K562 treated with DMSO at 1 percent for 24 hours (cell line): ENCODE measurements around the gene CREBZF. TPM values are rescaled to one million over a fixed set of nuclear protein-coding genes. Genes with fewer than 3 reads are reported as not detected.

Experiments used
- total RNA-seq: library from RNA; unstranded; fragments of 300-600 nt; gene quantifications from 2 replicates; pipeline ENCODE4 v1.2.3, GENCODE V29; 2022; ENCODE audit warnings: low read depth; ENCODE audit not compliant: insufficient read depth

CREBZF gene
- 31.8 and 37.5 TPM in 2 replicates for total RNA-seq

GRCh38 chr11:85664615-85665481 is at the start of gene CREBZF:
TSS of gene CREBZF (minus strand) at chr11:85665129. CDS start at chr11:85664875, 254 bp downstream.

GRCh38 chr11:85685820-85686459 is 21.0 kb upstream of the CREBZF start, which contains the start of gene CCDC89:
TSS of gene CCDC89 (minus strand) at chr11:85686195. CDS start at chr11:85686130, 65 bp downstream.

GRCh38 chr11:85647604-85648299 is 17.2 kb downstream of the CREBZF start, which contains the start of gene TMEM126A:
TSS of gene TMEM126A (plus strand) at chr11:85647967. CDS start at chr11:85650256, 2,289 bp downstream.

GRCh38 chr11:85627998-85628770 is 36.7 kb downstream of the CREBZF start, which contains the start of gene TMEM126B:
TSS of gene TMEM126B (plus strand) at chr11:85628593. CDS start at chr11:85628608, 15 bp downstream.

GRCh38 chr11:85627332-85627997 is 37.5 kb downstream of the CREBZF start, which contains the start of gene DLG2:
TSS of gene DLG2 (minus strand) at chr11:85627344.

Other genes starting within 250 kb of the CREBZF start
- 0.69 and 0.72 TPM in 2 replicates for gene DLG2, start 37.8 kb downstream of the CREBZF start, total RNA-seq
- 53.9 and 66.6 TPM in 2 replicates for gene TMEM126B, start 36.5 kb downstream of the CREBZF start, total RNA-seq
- 31.8 and 36.2 TPM in 2 replicates for gene TMEM126A, start 17.2 kb downstream of the CREBZF start, total RNA-seq
- gene CCDC89, start 21.1 kb upstream of the CREBZF start, total RNA-seq: not detected in 2 replicates
- 0.37 and 2.1 TPM in 2 replicates for gene SYTL2, start 146.0 kb upstream of the CREBZF start, total RNA-seq
- gene CCDC83, start 190.3 kb upstream of the CREBZF start, total RNA-seq: not detected in 2 replicates